ENCODE results near the gene CYB5R3.
"Not testable (repeated sequence)": the region's sequence is repeated elsewhere in the genome, so short reads cannot be mapped to it uniquely, and the experiment has no call there.

The CYB5R3 gene

DNA sequence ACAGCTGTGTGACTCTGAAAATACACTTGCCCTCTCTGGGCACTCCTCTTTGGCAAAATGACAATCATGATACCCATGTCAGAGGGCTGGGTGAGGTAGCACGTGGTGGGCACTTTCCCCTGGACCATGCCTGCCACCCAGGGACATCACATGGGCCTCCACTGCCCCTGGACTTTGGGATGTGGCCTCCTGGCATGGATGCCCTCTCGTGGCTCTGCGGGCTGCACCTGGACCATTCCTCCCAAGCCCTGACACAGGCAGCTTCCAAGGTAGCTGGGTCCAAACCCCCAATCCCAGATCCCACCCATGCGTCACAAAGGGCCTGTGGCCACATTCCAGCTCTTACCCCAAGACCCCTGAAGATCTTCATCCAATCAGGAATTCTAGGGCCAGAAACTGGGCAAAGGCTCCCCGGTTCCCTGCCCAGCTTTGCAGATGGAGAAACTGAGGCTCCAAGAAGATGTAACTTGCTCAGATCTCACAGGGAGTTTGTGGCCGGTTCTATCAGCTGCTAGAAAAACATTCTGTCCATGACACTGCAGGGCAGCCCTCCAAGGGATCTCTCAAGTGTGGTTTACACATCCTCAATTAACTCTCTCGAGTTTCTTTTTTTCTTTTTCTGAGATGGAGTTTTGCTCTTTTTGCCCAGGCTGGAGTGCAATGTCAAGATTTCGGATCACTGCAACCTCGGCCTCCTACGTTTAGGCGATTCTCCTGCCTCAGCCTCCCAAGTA is 35.4 kb upstream of the CYB5R3 start:
- peak in 1 of 2 donors; percentile 53 for DNase-seq (ENCODE audit: low read depth in 2 of 2)
- TF ChIP-seq, protein P1, sequence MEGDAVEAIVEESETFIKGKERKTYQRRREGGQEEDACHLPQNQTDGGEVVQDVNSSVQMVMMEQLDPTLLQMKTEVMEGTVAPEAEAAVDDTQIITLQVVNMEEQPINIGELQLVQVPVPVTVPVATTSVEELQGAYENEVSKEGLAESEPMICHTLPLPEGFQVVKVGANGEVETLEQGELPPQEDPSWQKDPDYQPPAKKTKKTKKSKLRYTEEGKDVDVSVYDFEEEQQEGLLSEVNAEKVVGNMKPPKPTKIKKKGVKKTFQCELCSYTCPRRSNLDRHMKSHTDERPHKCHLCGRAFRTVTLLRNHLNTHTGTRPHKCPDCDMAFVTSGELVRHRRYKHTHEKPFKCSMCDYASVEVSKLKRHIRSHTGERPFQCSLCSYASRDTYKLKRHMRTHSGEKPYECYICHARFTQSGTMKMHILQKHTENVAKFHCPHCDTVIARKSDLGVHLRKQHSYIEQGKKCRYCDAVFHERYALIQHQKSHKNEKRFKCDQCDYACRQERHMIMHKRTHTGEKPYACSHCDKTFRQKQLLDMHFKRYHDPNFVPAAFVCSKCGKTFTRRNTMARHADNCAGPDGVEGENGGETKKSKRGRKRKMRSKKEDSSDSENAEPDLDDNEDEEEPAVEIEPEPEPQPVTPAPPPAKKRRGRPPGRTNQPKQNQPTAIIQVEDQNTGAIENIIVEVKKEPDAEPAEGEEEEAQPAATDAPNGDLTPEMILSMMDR (IDR thresholded peaks at IDR 0.05; ENCODE audit: low read depth, low read length), result no peak
- H3K4me3 ChIP-seq (replicated peaks in 1 of 2; ENCODE audit: low read depth in 2 of 2, low read length in 2 of 2), result no peak overlapping the region

DNA sequence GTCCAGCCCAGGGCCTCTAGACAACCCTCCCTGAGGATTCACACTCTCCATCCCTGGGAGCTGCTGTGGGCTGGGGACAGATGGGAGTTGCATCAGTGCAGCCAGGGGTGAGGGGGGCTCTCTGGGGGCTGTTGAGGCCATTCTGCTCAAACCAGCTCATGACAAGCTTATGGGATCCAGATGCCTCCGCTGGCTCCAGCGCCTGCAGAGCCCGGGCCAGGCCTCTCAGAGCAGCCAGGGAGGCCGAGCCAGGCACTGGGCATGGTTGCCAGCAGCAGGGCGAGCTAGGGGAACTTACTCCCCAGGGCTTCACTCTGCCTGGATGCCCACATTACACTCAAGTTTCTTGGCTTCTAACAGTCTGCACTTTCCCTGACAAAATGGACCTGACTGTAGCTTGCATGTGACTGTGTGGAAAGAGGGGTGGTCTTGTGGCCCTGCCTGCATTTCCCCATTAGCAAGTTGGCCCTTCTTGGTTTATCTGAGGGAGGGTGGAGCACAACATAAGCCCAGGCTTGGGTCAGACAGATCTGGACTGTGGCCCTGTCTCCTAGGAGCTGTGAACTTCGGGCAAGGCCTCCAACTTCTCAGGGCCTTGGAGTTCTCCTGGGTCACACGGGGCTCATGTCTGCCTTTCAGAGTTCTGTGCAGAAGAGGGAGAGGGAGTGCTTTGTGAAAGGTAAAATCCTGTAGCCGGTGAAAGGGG is 34.5 kb upstream of the CYB5R3 start:
- TF ChIP-seq, protein P1 (IDR thresholded peaks at IDR 0.05; ENCODE audit: low read depth, low read length), result no peak
- DNase-seq (ENCODE audit: low read depth in 2 of 2), result peak in 1 of 2 donors; percentile 78
- no peak overlapping the region for H3K4me3 ChIP-seq (replicated peaks in 1 of 2; ENCODE audit: low read depth in 2 of 2, low read length in 2 of 2)

- no peak for DNase-seq (ENCODE audit: low read depth in 2 of 2)
- TF ChIP-seq, protein P1 (IDR thresholded peaks at IDR 0.05; ENCODE audit: low read depth, low read length), result no peak
Observed at GRCh38 chr22:42682113-42682851, 33.1 kb upstream of the CYB5R3 start.

GRCh38 chr22:42680648-42681047 is 31.5 kb upstream of the CYB5R3 start:
- DNase-seq (ENCODE audit: low read depth in 2 of 2), result peak; percentile 93 to 99
- TF ChIP-seq, protein P1 (IDR thresholded peaks at IDR 0.05; ENCODE audit: low read depth, low read length), result no peak
- H3K4me3 ChIP-seq (replicated peaks in 1 of 2; ENCODE audit: low read depth in 2 of 2, low read length in 2 of 2), result no peak overlapping the region

More at GRCh38 chr22:42682113-42682851, 33.1 kb upstream of the CYB5R3 start:
- H3K4me3 ChIP-seq (replicated peaks in 1 of 2; ENCODE audit: low read depth in 2 of 2, low read length in 2 of 2), result no peak overlapping the region

- TF ChIP-seq, protein P1 (IDR thresholded peaks at IDR 0.05; ENCODE audit: low read depth, low read length), result no peak
- no peak overlapping the region for H3K4me3 ChIP-seq (replicated peaks in 1 of 2; ENCODE audit: low read depth in 2 of 2, low read length in 2 of 2)
- no peak for DNase-seq (ENCODE audit: low read depth in 2 of 2)
Observed at GRCh38 chr22:42679691-42680090, 30.5 kb upstream of the CYB5R3 start.

DNA sequence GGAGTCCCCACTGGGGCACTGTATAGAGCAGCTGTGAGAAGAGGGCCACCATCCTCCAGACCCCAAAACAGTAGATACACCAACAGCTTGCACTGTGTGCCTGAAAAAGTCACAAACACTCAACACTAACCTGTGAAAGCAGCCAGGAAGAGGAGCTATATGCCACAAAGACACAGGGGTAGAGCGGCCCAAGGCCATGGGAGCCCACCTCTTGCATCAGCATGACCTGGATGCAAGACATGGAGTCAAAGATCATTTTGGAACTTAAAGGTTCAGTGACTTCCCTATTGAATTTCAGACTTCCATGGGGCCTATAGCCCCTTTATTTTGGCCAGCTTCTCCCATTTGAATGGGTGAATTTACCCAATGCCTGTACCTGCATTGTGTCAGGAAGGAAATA is 29.7 kb upstream of the CYB5R3 start:
- TF ChIP-seq, protein P1 (IDR thresholded peaks at IDR 0.05; ENCODE audit: low read depth, low read length), result no peak
- no peak overlapping the region for H3K4me3 ChIP-seq (replicated peaks in 1 of 2; ENCODE audit: low read depth in 2 of 2, low read length in 2 of 2)
- DNase-seq (ENCODE audit: low read depth in 2 of 2), result no peak

GRCh38 chr22:42677936-42678335 is 28.7 kb upstream of the CYB5R3 start:
- DNase-seq (ENCODE audit: low read depth in 2 of 2); H3K4me3 ChIP-seq (replicated peaks in 1 of 2; ENCODE audit: low read depth in 2 of 2, low read length in 2 of 2): not testable (repeated sequence)

All from cardiac fibroblast (primary cell).